ENCODE results near the gene WDFY4.
A peak's percentile ranks its signal among the peaks of the same experiment; 100 is the strongest.

The WDFY4 gene

GRCh38 chr10:48779077-48779476, 94.4 kb downstream of the WDFY4 start:
- H3K79me1 ChIP-seq (ENCODE audit: low read length) = no peaks in the 10 kb centered on the region
- H3K27ac ChIP-seq (ENCODE audit: low read depth, low read length) = no peak overlapping the region
- no peak overlapping the region for H2BK120ac ChIP-seq (ENCODE audit: insufficient read depth, low read length, poor library complexity)
- no peak overlapping the region for H3K4me2 ChIP-seq (ENCODE audit: low read length)
- no peak overlapping the region for H3K9ac ChIP-seq (ENCODE audit: low read length)
- no peak overlapping the region for H2AFZ ChIP-seq (ENCODE audit: insufficient read depth, low read length, poor library complexity)
- H4K91ac ChIP-seq (ENCODE audit: low read depth, low read length) = no peak overlapping the region
- H3K4ac ChIP-seq (ENCODE audit: low read depth, low read length) = no peak overlapping the region
- no peak overlapping the region for H2BK12ac ChIP-seq (ENCODE audit: low read length)
- peak overlapping the region; percentile 12 for H3K4me3 ChIP-seq (ENCODE audit: low read depth, low read length)
- no peaks in the 10 kb centered on the region for H3K79me2 ChIP-seq (ENCODE audit: control insufficient read depth, insufficient read depth, low read length, poor library complexity)
- no CpG with 5 or more reads among the region's 5 CpGs for WGBS (ENCODE audit: extremely low coverage, insufficient coverage, insufficient read length)
- no peak overlapping the region for H4K8ac ChIP-seq (ENCODE audit: low read depth, low read length)
- H3K4me1 ChIP-seq (ENCODE audit: control insufficient read depth in 1 of 2, insufficient read depth in 2 of 2, low read length in 2 of 2) = no peaks in the 10 kb centered on the region
- peaks cover 8% of the 10 kb centered on the region for H3K9me3 ChIP-seq (ENCODE audit: insufficient read depth, low read depth, low read length)
- no peaks in the 10 kb centered on the region for H3K36me3 ChIP-seq (ENCODE audit: control insufficient read depth in 1 of 2, insufficient read depth in 2 of 2, low read length in 2 of 2)
- H2BK5ac ChIP-seq (ENCODE audit: low read depth, low read length, poor library complexity) = no peak overlapping the region
- no peak overlapping the region for H4K12ac ChIP-seq (ENCODE audit: low read depth, low read length)
- no peak overlapping the region for H3K23ac ChIP-seq (ENCODE audit: low read length)
- no peak overlapping the region for H3K14ac ChIP-seq (ENCODE audit: low read length)
- no peak overlapping the region for H3K18ac ChIP-seq (ENCODE audit: low read length)
- H2AK5ac ChIP-seq (ENCODE audit: low read length) = no peak overlapping the region
- no peaks in the 10 kb centered on the region for H3K27me3 ChIP-seq (ENCODE audit: insufficient read depth, low read length)
- no peak for DNase-seq

- Histone ChIP-seq H4K91ac (ENCODE audit: low read depth, low read length) (no peak overlapping the region), H3K4me2 (ENCODE audit: low read length) (no peak overlapping the region), H2BK12ac (ENCODE audit: low read length) (no peak overlapping the region), H4K12ac (ENCODE audit: low read depth, low read length) (no peak overlapping the region), H3K23ac (ENCODE audit: low read length) (no peak overlapping the region), H2AFZ (ENCODE audit: insufficient read depth, low read length, poor library complexity) (no peak overlapping the region), H3K18ac (ENCODE audit: low read length) (no peak overlapping the region), H3K9ac (ENCODE audit: low read length) (no peak overlapping the region), H3K27me3 (ENCODE audit: insufficient read depth, low read length) (no peaks in the 10 kb centered on the region), H3K14ac (ENCODE audit: low read length) (no peak overlapping the region), H2AK5ac (ENCODE audit: low read length) (no peak overlapping the region), H3K79me2 (ENCODE audit: control insufficient read depth, insufficient read depth, low read length, poor library complexity) (no peaks in the 10 kb centered on the region), H3K36me3 (ENCODE audit: control insufficient read depth in 1 of 2, insufficient read depth in 2 of 2, low read length in 2 of 2) (no peaks in the 10 kb centered on the region), H3K9me3 (ENCODE audit: insufficient read depth, low read depth, low read length) (peaks cover 8% of the 10 kb centered on the region), H4K8ac (ENCODE audit: low read depth, low read length) (no peak overlapping the region), H3K79me1 (ENCODE audit: low read length) (no peaks in the 10 kb centered on the region), H3K4me1 (ENCODE audit: control insufficient read depth in 1 of 2, insufficient read depth in 2 of 2, low read length in 2 of 2) (no peaks in the 10 kb centered on the region), H2BK5ac (ENCODE audit: low read depth, low read length, poor library complexity) (no peak overlapping the region), H3K27ac (ENCODE audit: low read depth, low read length) (no peak overlapping the region), H3K4ac (ENCODE audit: low read depth, low read length) (no peak overlapping the region), H2BK120ac (ENCODE audit: insufficient read depth, low read length, poor library complexity) (no peak overlapping the region), H3K4me3 (ENCODE audit: low read depth, low read length) (no peak overlapping the region)
- DNase-seq = no peak
- no CpG with 5 or more reads among the region's 6 CpGs for WGBS (ENCODE audit: extremely low coverage, insufficient coverage, insufficient read length)
Measured at GRCh38 chr10:48779546-48780152, 95.0 kb downstream of the WDFY4 start.

GRCh38 chr10:48780341-48780740, 95.7 kb downstream of the WDFY4 start:
- H3K14ac ChIP-seq (ENCODE audit: low read length) = no peak overlapping the region
- H3K4me1 ChIP-seq (ENCODE audit: control insufficient read depth in 1 of 2, insufficient read depth in 2 of 2, low read length in 2 of 2) = no peaks in the 10 kb centered on the region
- H4K91ac ChIP-seq (ENCODE audit: low read depth, low read length) = no peak overlapping the region
- H3K4me2 ChIP-seq (ENCODE audit: low read length) = no peak overlapping the region
- no peaks in the 10 kb centered on the region for H3K36me3 ChIP-seq (ENCODE audit: control insufficient read depth in 1 of 2, insufficient read depth in 2 of 2, low read length in 2 of 2)
- peaks cover 8% of the 10 kb centered on the region for H3K9me3 ChIP-seq (ENCODE audit: insufficient read depth, low read depth, low read length)
- no peak overlapping the region for H3K18ac ChIP-seq (ENCODE audit: low read length)
- H3K79me1 ChIP-seq (ENCODE audit: low read length) = no peaks in the 10 kb centered on the region
- no peak overlapping the region for H3K4me3 ChIP-seq (ENCODE audit: low read depth, low read length)
- H3K23ac ChIP-seq (ENCODE audit: low read length) = no peak overlapping the region
- no peak overlapping the region for H2BK12ac ChIP-seq (ENCODE audit: low read length)
- no peak overlapping the region for H3K27ac ChIP-seq (ENCODE audit: low read depth, low read length)
- H2AFZ ChIP-seq (ENCODE audit: insufficient read depth, low read length, poor library complexity) = no peak overlapping the region
- H3K79me2 ChIP-seq (ENCODE audit: control insufficient read depth, insufficient read depth, low read length, poor library complexity) = no peaks in the 10 kb centered on the region
- H2AK5ac ChIP-seq (ENCODE audit: low read length) = no peak overlapping the region
- no peak overlapping the region for H3K9ac ChIP-seq (ENCODE audit: low read length)
- no peak overlapping the region for H2BK5ac ChIP-seq (ENCODE audit: low read depth, low read length, poor library complexity)
- no peak overlapping the region for H4K8ac ChIP-seq (ENCODE audit: low read depth, low read length)
- no peak overlapping the region for H4K12ac ChIP-seq (ENCODE audit: low read depth, low read length)
- H2BK120ac ChIP-seq (ENCODE audit: insufficient read depth, low read length, poor library complexity) = no peak overlapping the region
- DNase-seq = no peak
- no CpG with 5 or more reads among the region's 5 CpGs for WGBS (ENCODE audit: extremely low coverage, insufficient coverage, insufficient read length)
- H3K27me3 ChIP-seq (ENCODE audit: insufficient read depth, low read length) = no peaks in the 10 kb centered on the region
- H3K4ac ChIP-seq (ENCODE audit: low read depth, low read length) = no peak overlapping the region

- Histone ChIP-seq H2BK12ac (ENCODE audit: low read length) (no peak overlapping the region), H4K12ac (ENCODE audit: low read depth, low read length) (no peak overlapping the region), H2BK5ac (ENCODE audit: low read depth, low read length, poor library complexity) (no peak overlapping the region), H2AFZ (ENCODE audit: insufficient read depth, low read length, poor library complexity) (no peak overlapping the region), H4K8ac (ENCODE audit: low read depth, low read length) (no peak overlapping the region), H3K36me3 (ENCODE audit: control insufficient read depth in 1 of 2, insufficient read depth in 2 of 2, low read length in 2 of 2) (no peaks in the 10 kb centered on the region), H3K4me3 (ENCODE audit: low read depth, low read length) (no peak overlapping the region), H3K9me3 (ENCODE audit: insufficient read depth, low read depth, low read length) (peaks cover 8% of the 10 kb centered on the region), H3K14ac (ENCODE audit: low read length) (no peak overlapping the region), H3K4me2 (ENCODE audit: low read length) (no peak overlapping the region), H3K23ac (ENCODE audit: low read length) (no peak overlapping the region), H2BK120ac (ENCODE audit: insufficient read depth, low read length, poor library complexity) (no peak overlapping the region), H3K79me2 (ENCODE audit: control insufficient read depth, insufficient read depth, low read length, poor library complexity) (no peaks in the 10 kb centered on the region), H3K18ac (ENCODE audit: low read length) (no peak overlapping the region), H4K91ac (ENCODE audit: low read depth, low read length) (no peak overlapping the region), H3K4ac (ENCODE audit: low read depth, low read length) (no peak overlapping the region), H3K9ac (ENCODE audit: low read length) (no peak overlapping the region), H2AK5ac (ENCODE audit: low read length) (no peak overlapping the region), H3K79me1 (ENCODE audit: low read length) (no peaks in the 10 kb centered on the region), H3K27me3 (ENCODE audit: insufficient read depth, low read length) (no peaks in the 10 kb centered on the region), H3K27ac (ENCODE audit: low read depth, low read length) (no peak overlapping the region), H3K4me1 (ENCODE audit: control insufficient read depth in 1 of 2, insufficient read depth in 2 of 2, low read length in 2 of 2) (no peaks in the 10 kb centered on the region)
- WGBS (ENCODE audit: extremely low coverage, insufficient coverage, insufficient read length) = no CpG with 5 or more reads among the region's 2 CpGs
- no peak for DNase-seq
Measured at GRCh38 chr10:48782386-48782785, 97.7 kb downstream of the WDFY4 start.
